ENCODE measurements around the gene CENPP.

CENPP gene

GRCh38 chr9:92648474-92648971, 322.8 kb downstream of the CENPP start:
- TF ChIP-seq GATA2 (IDR thresholded peaks at IDR 0.05; ENCODE audit: low read depth, low read length) (peak; percentile 47; the same call in 1 of the 2 replicates), GATA3 (IDR thresholded peaks at IDR 0.05; ENCODE audit: low read depth, low read length) (no peak)

DNA sequence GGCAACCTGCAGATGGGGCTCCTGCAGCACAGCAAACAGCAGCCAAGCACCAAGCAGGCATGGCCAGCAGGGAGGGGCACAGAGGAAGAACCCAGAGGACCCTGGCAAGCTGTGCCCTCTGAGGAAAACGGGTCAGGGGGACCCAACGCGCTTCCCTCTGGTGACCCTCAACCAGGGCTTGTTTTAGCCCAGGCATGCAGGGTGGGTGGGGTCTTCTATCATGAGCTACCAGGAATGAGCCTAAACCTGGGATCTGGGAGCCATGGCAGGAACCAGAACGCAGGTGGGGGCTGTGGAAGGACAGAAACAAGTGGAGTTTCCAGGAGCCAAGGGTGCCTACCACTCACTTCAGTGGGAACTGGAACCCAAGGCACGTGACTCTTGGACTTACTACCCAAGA, 323.3 kb downstream of the CENPP start:
- TF ChIP-seq GATA3 (IDR thresholded peaks at IDR 0.05; ENCODE audit: low read depth, low read length) (no peak), GATA2 (IDR thresholded peaks at IDR 0.05; ENCODE audit: low read depth, low read length) (no peak)

GRCh38 chr9:92650296-92650695, 324.5 kb downstream of the CENPP start:
- no peak for TF ChIP-seq GATA3 (IDR thresholded peaks at IDR 0.05; ENCODE audit: low read depth, low read length)
- no peak for TF ChIP-seq GATA2 (IDR thresholded peaks at IDR 0.05; ENCODE audit: low read depth, low read length)

DNA sequence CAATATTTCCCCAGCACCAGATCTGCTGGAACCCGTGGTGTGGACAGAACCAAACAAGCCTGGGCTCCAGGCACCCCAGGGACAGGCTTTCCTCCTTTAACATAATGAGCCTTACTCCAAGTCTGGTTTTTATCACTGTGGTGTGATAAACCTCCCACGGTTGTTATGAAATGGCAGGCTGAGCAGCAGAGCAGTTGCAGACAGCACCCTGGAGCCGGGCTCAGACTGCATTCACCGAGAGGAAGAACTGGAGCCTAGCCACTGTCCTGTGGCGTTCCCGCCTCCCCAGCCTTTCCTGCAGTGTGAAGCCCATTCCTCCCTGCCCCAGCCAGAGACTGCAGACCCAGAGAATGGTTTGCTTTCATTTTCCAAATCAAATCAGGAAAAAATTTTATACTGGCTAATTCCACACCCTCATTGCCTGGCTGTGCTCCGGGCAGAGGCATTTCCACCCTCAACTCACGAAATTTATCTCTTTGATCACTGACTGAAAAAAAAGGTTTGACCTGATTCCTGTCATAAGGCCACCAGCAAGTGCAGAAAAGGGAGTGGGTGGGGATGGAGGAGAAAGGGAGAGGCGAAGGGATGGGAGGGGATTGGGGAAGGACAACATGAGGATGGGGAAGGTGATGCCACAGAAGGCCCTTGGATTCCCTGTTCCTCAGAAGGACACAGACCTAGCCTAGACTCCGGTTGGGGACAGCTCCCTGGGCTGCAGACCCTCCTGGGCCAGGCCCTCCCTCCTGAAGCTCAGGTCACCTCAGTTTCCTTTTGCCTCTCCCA, 325.3 kb downstream of the CENPP start:
- TF ChIP-seq GATA2 (IDR thresholded peaks at IDR 0.05; ENCODE audit: low read depth, low read length): peak; percentile 78
- TF ChIP-seq GATA3 (IDR thresholded peaks at IDR 0.05; ENCODE audit: low read depth, low read length): no peak

DNA sequence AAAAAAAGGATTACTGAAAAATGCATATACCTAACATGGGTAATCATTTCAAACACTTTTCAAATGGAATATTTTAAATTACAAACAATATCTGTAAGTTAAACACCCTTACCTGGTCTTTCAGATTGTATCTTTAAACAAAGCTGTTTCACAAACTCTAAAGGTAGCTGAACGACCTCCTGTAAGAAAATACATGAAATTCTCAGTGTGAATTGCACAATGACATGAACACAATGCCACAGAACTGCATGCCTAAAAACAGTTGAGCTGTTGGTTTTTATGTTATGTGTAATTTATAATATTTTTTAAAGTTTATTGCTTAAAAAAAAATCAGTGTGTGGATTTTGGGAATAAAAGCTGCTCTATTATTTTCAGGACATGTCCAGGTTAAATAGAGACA, 326.7 kb downstream of the CENPP start:
- TF ChIP-seq GATA2 (IDR thresholded peaks at IDR 0.05; ENCODE audit: low read depth, low read length) (no peak), GATA3 (IDR thresholded peaks at IDR 0.05; ENCODE audit: low read depth, low read length) (no peak)

GRCh38 chr9:92654481-92655301, 328.9 kb downstream of the CENPP start:
- no peak for TF ChIP-seq GATA3 (IDR thresholded peaks at IDR 0.05; ENCODE audit: low read depth, low read length)
- no peak for TF ChIP-seq GATA2 (IDR thresholded peaks at IDR 0.05; ENCODE audit: low read depth, low read length)

- TF ChIP-seq GATA2 (IDR thresholded peaks at IDR 0.05; ENCODE audit: low read depth, low read length) (no peak), GATA3 (IDR thresholded peaks at IDR 0.05; ENCODE audit: low read depth, low read length) (no peak)
Observed at GRCh38 chr9:92655366-92655765, 329.6 kb downstream of the CENPP start.

- TF ChIP-seq GATA2 (IDR thresholded peaks at IDR 0.05; ENCODE audit: low read depth, low read length) (no peak), GATA3 (IDR thresholded peaks at IDR 0.05; ENCODE audit: low read depth, low read length) (no peak)
Observed at GRCh38 chr9:92655896-92656536, 330.3 kb downstream of the CENPP start.

DNA sequence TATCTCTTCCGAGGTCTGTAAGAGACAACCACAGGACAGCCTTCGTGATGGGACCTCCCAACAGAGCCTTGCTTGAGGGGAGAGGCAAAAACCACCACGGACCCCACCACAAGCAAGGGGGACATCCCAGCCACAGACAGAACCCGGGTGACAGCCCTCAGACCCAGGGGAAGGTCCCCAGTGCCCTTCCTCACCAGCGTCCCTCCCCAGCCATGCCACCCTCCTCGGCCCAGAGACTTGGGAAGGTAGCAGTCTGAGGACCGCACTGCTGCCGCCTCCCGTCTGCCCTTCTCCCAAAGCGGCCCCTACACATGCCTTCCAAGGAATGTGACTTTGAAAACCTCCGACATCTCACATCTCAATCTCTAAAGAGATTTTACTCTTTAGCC, 330.8 kb downstream of the CENPP start:
- TF ChIP-seq GATA3 (IDR thresholded peaks at IDR 0.05; ENCODE audit: low read depth, low read length) (no peak), GATA2 (IDR thresholded peaks at IDR 0.05; ENCODE audit: low read depth, low read length) (no peak)

DNA sequence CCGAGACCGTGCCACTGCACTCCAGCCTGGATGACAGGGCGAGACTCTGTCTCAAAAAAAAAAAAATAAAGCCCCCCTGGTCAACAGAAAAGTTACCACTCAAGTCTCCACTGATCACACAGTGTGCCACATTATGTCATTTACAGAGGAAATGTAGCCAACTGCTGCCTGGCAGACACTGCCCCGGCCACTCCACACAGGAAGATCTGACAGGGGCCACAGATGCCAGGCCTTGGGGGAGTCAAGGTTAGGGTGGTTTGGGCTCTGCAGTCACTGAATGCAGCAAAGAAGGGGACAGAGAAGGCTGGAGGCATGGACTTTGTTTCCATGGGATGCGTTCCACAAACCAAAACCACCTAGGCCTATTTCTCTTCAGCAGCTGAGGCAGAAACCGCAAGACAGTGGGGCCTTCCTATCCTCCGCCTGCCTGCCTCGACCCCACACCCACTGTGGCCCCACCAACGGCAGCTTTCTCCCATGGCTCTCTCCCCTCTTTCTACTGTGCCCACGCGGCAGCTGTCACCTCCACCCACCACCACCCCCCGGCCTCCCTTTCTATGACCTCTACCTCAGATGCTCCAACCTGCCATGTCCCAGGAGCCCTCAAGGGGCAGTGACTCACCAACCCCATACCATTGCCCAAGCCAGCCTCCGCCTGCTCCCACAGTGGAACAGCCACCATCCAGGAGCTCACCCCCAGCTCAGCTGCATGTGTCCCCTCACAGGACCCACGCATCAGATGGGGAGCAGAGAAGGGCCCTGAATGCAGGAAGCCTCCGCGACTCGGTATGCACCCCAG, 331.7 kb downstream of the CENPP start:
- TF ChIP-seq GATA2 (IDR thresholded peaks at IDR 0.05; ENCODE audit: low read depth, low read length) (no peak), GATA3 (IDR thresholded peaks at IDR 0.05; ENCODE audit: low read depth, low read length) (no peak)

DNA sequence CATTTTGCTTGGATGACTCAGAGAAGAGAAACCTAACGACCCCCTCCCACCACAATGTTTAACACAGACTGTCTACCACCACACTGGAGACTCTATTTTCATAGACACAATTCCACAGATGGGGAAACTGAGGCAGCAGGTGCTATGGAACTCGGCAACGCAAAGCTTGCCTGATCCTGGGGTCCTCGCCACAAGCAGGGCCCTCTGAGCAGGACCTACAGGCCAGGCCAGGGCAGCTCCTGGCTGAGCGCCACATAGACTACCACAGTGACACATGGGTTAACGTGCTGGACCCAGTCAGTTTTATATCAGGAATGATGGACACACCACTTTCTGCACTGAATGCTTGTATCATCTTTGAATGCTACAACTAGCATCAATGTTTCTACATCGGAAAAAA, 332.4 kb downstream of the CENPP start:
- TF ChIP-seq GATA2 (IDR thresholded peaks at IDR 0.05; ENCODE audit: low read depth, low read length): no peak
- no peak for TF ChIP-seq GATA3 (IDR thresholded peaks at IDR 0.05; ENCODE audit: low read depth, low read length)

DNA sequence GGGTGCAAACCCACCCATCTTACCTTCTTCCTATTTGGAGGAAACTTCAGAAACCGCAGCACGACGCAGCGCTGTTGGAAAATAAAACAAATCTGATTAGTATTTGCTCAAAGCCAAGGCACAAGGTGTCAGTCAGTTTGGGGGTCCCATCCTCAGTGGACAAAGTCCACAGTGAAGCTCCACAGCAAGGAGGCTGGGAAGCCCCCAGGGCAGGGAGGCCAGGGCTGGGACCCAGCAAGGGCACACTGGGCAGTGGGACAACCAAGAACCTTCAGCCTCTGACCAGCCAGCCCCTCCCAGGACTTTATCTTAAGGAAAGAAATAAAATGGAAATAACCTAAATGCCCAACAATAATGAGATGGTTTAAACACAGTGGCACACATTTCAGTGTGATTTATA, 332.9 kb downstream of the CENPP start:
- TF ChIP-seq GATA3 (IDR thresholded peaks at IDR 0.05; ENCODE audit: low read depth, low read length): no peak
- TF ChIP-seq GATA2 (IDR thresholded peaks at IDR 0.05; ENCODE audit: low read depth, low read length): no peak

DNA sequence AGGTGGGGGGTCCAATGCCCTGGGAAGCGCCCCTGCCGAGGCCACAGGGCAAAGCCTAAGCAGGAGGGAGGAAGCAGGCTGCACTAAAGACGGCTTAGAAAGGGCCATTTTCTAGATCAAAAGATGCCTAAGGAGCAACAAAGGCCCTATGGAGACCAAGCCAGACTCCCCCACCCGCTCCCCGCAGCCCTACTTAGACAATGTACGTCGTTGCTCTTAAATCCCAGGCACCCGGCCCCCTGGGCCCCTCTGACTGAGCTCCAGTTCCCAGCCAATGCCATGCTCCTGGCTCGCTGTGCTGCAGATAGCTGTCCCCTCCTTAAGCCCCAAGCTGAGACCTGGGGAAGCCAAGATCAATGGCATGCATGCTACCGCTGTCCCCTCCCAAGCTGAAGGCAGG, 333.8 kb downstream of the CENPP start:
- no peak for TF ChIP-seq GATA3 (IDR thresholded peaks at IDR 0.05; ENCODE audit: low read depth, low read length)
- TF ChIP-seq GATA2 (IDR thresholded peaks at IDR 0.05; ENCODE audit: low read depth, low read length): no peak

All from SH-SY5Y (cell line).